SK-N-MC (cell line): ENCODE measurements around the gene GUCD1.

ENCODE experiments used
- DNase-seq: peaks from one replicate; pipeline ENCODE4 v3.0.0-alpha.2; 2011; ENCODE audit warnings: low read depth, low spot score
- H3K27ac ChIP-seq: fragments of 200-600 bp; sonication (generic); 2 replicates; pipeline ENCODE4 v1.5.1; 2016; ENCODE audit warnings: mixed run types
- H3K36me3 ChIP-seq: fragments of 200-600 bp; sonication (generic); 2 replicates; pipeline ENCODE4 v1.6.1; 2017; ENCODE audit warnings: antibody characterized with exemption, low read length, mixed read lengths; ENCODE audit not compliant: insufficient read depth
- H3K4me3 ChIP-seq: fragments of 200-600 bp; sonication (generic); 2 replicates; pipeline ENCODE4 v1.5.1; 2016
- H3K9ac ChIP-seq: fragments of 200-600 bp; sonication (generic); 2 replicates; pipeline ENCODE4 v1.8.0; 2017; ENCODE audit warnings: mixed run types, mixed read lengths; ENCODE audit not compliant: insufficient read length
- H3K9me3 ChIP-seq: fragments of 200-600 bp; sonication (generic); 2 replicates; pipeline ENCODE4 v1.6.1; 2017; ENCODE audit warnings: low read depth, mild to moderate bottlenecking, antibody characterized with exemption, low read length, moderate library complexity, mixed read lengths
- EZH2 ChIP-seq: fragments of 200-600 bp; sonication (generic); IDR thresholded peaks from one replicate; pipeline ENCODE4 v1.6.1; 2017; ENCODE audit warnings: antibody characterized with exemption
- FOXP2 ChIP-seq: optimal IDR thresholded peaks from 2 replicates; pipeline ENCODE3; 2011; ENCODE audit warnings: mild to moderate bottlenecking, moderate library complexity; ENCODE audit not compliant: insufficient read depth; ENCODE audit errors: extremely low read length, control extremely low read depth
- POLR2AphosphoS5 ChIP-seq: IDR thresholded peaks from 2 replicates; pipeline ENCODE4 v1.6.1; 2012; ENCODE audit warnings: mild to moderate bottlenecking, low read depth, low read length, borderline replicate concordance

GUCD1 gene

GRCh38 chr22:24503843-24504338 lies 51.0 kb downstream of the GUCD1 start:
- Histone ChIP-seq H3K27ac (no peak overlapping the region), H3K9ac (no peak overlapping the region), H3K4me3 (no peak overlapping the region), H3K36me3 (no peaks in the 10 kb centered on the region), H3K9me3 (no peaks in the 10 kb centered on the region)
- TF ChIP-seq EZH2 (no peak), FOXP2 (no peak), POLR2AphosphoS5 (no peak)
- DNase-seq: no peak

GRCh38 chr22:24503137-24503842 lies 51.6 kb downstream of the GUCD1 start:
- Histone ChIP-seq H3K4me3 (no peak overlapping the region), H3K9ac (no peak overlapping the region), H3K36me3 (no peaks in the 10 kb centered on the region), H3K9me3 (no peaks in the 10 kb centered on the region), H3K27ac (no peak overlapping the region)
- no peak for TF ChIP-seq EZH2
- no peak for TF ChIP-seq POLR2AphosphoS5
- no peak for TF ChIP-seq FOXP2
- no peak for DNase-seq

- TF ChIP-seq POLR2AphosphoS5: no peak
- no peak for TF ChIP-seq FOXP2
- no peak for TF ChIP-seq EZH2
- DNase-seq: no peak
Measured at GRCh38 chr22:24502541-24502940, 52.4 kb downstream of the GUCD1 start.

GRCh38 chr22:24502034-24502433 lies 52.9 kb downstream of the GUCD1 start:
- DNase-seq: no peak
- Histone ChIP-seq H3K4me3 (no peak overlapping the region), H3K36me3 (no peaks in the 10 kb centered on the region), H3K9me3 (no peaks in the 10 kb centered on the region), H3K27ac (no peak overlapping the region), H3K9ac (no peak overlapping the region)
- TF ChIP-seq FOXP2 (no peak), EZH2 (no peak), POLR2AphosphoS5 (no peak)

More at GRCh38 chr22:24502541-24502940, 52.4 kb downstream of the GUCD1 start:
- H3K9ac ChIP-seq: no peak overlapping the region
- no peak overlapping the region for H3K4me3 ChIP-seq
- no peak overlapping the region for H3K27ac ChIP-seq
- H3K9me3 ChIP-seq: no peaks in the 10 kb centered on the region
- H3K36me3 ChIP-seq: no peaks in the 10 kb centered on the region

- H3K9me3 ChIP-seq: no peaks in the 10 kb centered on the region
- H3K4me3 ChIP-seq: no peak overlapping the region
- no peak overlapping the region for H3K27ac ChIP-seq
- DNase-seq: no peak
- TF ChIP-seq POLR2AphosphoS5: no peak
- no peak for TF ChIP-seq FOXP2
- H3K36me3 ChIP-seq: no peaks in the 10 kb centered on the region
- H3K9ac ChIP-seq: no peak overlapping the region
Measured at GRCh38 chr22:24501301-24502005, 53.5 kb downstream of the GUCD1 start.

GRCh38 chr22:24500277-24500820 lies 54.6 kb downstream of the GUCD1 start:
- Histone ChIP-seq H3K4me3 (no peak overlapping the region), H3K27ac (no peak overlapping the region), H3K36me3 (no peaks in the 10 kb centered on the region), H3K9ac (no peak overlapping the region), H3K9me3 (no peaks in the 10 kb centered on the region)
- no peak for DNase-seq
- no peak for TF ChIP-seq FOXP2
- no peak for TF ChIP-seq POLR2AphosphoS5
- TF ChIP-seq EZH2: no peak

GRCh38 chr22:24499706-24500276 lies 55.1 kb downstream of the GUCD1 start:
- no peak for DNase-seq
- Histone ChIP-seq H3K4me3 (no peak overlapping the region), H3K27ac (no peak overlapping the region), H3K9ac (no peak overlapping the region), H3K9me3 (no peaks in the 10 kb centered on the region), H3K36me3 (no peaks in the 10 kb centered on the region)
- TF ChIP-seq EZH2 (no peak), FOXP2 (no peak), POLR2AphosphoS5 (no peak)

- TF ChIP-seq FOXP2: no peak
- no peak for TF ChIP-seq POLR2AphosphoS5
- no peak for TF ChIP-seq EZH2
- H3K4me3 ChIP-seq: no peak overlapping the region
- no peaks in the 10 kb centered on the region for H3K9me3 ChIP-seq
- H3K36me3 ChIP-seq: no peaks in the 10 kb centered on the region
- no peak overlapping the region for H3K9ac ChIP-seq
- no peak overlapping the region for H3K27ac ChIP-seq
- no peak for DNase-seq
Measured at GRCh38 chr22:24498824-24499223, 56.1 kb downstream of the GUCD1 start.
